ENCODE data around the gene MRPL28.
A peak's percentile ranks its signal among the peaks of the same experiment; 100 is the strongest.
"Not testable (repeated sequence)": the region's sequence is repeated elsewhere in the genome, so short reads cannot be mapped to it uniquely, and the experiment has no call there.

MRPL28 gene

DNA sequence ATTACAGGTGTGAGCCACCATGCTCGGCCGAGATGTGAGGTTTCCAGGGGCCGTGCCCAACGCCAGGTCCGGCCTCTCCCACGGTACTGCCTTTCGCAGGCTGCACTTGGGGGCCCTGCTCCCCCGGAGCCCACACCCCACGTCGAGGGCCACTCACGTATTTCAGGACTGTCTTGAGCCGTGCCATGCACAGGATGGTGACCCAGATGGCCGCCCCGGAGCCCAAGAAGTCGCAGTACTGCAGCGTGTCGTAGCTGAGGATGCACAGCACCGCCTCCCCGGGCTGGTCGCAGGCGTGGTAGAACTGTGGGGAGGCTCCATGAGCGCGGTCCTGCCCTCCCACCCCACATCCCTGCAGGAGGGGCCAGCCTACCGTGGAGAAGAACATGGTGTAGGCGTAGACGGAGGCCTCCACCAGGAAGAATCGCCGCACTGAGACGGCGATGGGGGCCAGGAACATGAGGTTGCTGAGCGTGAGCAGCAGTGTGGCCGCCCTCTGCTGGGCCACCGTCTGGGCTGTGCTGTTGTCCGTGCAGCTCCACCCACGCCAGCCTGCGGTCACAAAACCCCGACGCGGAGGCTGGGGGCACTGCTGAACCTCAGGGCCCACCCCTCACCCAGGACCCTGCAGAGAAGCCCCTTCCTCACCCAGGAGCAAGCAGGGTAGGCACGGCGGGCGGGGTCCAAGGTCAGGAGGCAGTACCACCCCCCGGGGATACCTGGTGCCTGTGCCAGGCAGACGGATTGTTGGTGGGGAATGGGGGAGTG, 3.7 kb upstream of the MRPL28 start:
- no peak for DNase-seq (ENCODE audit: low read depth in 2 of 2)

DNA sequence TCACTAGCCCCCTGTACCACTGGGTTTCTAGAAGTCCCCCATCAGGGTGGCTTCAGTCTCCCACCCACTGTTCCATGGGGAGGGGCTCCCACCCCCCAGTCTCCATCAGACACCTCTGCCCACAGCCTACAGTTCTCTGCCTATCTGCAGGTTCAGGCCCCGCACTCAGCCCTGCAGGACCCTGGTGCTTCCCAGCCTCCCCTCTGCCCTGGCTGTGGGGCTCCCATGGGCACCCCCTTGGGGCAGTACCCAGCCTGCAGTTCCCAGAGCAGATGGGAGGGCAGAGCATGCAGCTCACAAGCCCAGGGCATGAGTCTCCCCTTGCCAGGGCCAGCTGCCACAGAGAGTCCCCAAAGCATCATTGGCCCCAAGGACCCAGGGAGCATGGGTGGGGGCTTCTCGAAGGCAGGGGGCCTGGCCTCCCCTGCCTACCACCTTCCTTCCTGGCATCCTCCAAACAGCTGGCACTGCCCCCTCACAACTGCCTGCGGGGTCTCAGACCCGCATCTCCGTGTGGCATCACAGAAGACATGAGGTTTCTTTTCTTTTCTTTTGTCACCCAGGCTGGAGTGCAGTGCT, 2.8 kb upstream of the MRPL28 start:
- DNase-seq (ENCODE audit: low read depth in 2 of 2): no peak

DNA sequence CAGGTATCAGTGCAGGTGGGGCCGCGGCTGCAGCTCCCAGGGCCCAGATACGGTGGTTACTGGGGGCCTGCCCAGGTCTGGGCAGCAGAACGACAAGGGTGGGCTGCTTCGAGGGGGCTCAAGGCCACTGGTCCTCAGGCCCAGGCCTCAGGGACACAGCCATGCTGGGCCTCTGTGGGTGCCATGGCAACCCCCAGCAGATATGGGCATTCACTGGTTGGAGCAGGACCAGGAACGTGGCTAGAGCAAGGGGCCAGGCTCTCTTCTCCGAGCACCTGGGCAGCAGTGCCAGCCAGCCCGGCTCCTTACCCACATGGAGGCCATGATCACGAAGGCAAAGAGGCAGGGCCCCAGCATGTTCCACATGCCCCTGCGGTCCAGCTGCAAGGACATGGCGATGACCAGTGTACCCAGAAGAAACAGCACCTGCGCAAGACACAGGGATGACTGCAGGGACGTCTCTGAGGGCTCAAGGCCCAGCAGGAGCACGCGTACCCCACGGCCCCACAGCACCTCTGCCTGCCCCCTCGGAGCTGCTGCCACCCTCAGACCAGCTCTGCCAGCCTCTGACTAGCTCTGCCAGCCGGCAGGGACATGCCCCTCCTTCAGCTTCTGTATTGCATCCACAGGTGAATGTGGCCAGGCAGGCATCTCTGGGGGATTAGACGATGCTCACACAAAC, 2.1 kb upstream of the MRPL28 start:
- DNase-seq (ENCODE audit: low read depth in 2 of 2): no peak

DNA sequence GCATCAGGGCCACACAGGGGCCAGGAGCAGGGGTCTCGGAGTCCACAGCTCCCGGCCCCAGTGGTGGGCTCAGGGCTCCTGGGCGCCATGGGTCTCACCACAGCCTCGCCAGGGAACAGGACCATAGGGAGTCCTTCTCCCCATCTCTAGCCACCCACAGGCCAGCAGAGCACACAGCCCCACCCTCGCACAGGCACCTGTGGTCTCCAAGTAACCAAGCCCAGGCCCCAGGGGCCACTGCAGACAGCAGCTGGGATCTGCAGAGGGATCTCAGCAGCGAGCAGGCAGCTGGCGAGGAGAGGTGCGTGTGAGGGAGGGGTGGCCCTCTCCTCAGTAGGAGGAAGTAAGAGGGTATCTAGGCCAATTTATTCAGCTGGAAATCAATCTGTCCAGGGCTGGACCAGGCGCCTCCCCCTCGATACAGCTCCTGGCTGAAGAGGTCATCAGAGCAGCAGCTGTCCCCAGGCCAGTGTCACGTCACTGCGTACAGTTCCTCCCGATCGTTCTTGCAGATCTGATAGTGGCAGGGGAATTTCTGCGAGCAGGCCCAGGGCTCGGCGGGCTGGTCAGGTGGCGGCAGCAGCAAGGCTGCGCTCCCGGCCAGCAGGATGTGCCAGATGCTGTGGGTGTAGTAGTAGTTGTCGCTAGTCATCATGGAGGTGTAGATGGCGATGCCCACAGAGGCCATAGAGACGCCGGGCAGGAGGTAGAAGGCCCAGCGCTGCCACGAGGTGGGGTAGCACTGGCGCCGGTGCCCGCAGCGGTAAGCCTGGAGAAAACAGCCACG, 1.4 kb upstream of the MRPL28 start:
- DNase-seq (ENCODE audit: low read depth in 2 of 2): no peak

DNA sequence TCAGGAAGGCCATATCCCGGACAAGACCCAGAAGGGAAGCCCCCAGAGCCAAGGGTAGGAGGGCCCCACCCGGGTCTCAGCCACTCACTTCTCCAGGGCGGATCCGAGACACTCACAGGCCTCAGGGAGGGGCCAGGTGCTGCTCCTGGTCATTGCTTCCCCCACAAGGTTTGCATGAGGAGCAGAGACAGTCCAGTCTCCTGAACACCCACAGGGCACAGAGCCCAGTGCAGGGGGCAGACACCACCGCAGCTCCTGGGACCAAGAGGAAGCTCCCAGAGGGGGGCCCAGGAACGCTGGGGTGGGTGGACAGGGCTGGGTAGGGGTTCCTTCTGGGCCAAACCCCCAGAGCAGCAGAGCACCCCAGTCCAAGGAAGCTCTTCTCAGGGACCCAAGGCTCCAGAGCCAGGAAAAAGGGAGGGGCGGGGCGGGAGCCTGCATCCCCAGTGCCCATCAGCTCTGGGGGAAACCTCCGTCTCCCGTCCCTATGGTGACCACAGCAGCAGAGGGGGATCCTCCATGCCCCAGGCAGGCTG, 709 bp upstream of the MRPL28 start:
- no peak for DNase-seq (ENCODE audit: low read depth in 2 of 2)

DNA sequence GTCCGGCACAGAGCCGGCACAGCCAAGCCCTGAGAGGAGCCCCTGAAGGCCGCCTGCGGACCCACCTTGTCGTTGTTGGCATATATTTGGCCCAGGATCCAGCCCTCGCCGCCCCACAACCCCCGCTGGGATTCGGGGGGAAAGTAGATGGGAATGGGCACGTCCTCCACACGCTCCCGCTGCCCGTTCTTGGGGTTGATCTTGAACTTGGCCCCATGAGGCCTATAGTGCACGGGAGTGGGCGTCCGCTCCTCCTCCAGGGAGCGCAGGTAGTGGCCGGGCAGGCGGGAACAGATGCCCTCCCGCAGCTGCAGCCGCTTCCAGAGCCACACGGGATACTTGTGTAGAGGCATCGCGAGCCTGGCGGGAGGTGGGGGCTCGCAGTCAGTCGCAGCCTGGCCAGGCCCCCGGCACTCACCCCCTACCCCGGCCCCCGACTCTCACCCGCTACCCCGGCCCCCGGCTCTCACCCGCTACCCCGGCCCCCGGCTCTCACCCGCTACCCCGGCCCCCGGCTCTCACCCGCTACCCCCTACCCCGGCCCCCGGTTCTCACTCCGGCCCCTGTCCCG, 387 bp downstream of the MRPL28 start:
- DNase-seq (ENCODE audit: low read depth in 2 of 2): no peak

DNA sequence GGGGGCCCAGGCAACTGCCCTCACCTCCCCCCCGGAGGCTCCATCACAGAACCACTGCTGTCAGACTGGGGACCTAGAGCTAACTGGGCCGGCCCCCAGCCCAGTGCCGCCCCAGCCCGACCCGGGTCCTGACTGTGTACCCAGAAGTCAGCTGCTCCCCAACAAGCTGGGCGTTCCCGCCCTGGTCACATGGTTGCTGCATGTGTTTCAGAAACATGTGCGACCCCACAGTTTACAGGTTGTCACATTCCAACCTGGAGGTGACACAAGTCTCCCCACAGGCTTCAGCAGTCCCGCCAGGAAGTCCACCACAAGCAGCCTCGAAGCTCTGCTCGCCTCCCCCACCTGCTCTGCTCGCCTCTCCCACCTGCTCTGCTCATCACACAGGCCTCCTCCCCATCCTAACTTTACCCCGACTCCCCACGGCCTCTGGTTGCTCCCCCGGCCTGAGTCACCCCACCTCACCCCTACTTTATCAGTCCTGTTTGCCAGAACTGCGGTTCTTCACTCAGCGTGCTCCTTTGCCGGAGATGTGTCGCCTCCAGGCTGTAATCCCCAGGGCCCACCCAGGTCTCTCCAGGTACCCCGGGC, 968 bp downstream of the MRPL28 start:
- no peak for DNase-seq (ENCODE audit: low read depth in 2 of 2)

GRCh38 chr16:368388-369158, 1.8 kb downstream of the MRPL28 start:
- DNase-seq (ENCODE audit: low read depth in 2 of 2): no peak

DNA sequence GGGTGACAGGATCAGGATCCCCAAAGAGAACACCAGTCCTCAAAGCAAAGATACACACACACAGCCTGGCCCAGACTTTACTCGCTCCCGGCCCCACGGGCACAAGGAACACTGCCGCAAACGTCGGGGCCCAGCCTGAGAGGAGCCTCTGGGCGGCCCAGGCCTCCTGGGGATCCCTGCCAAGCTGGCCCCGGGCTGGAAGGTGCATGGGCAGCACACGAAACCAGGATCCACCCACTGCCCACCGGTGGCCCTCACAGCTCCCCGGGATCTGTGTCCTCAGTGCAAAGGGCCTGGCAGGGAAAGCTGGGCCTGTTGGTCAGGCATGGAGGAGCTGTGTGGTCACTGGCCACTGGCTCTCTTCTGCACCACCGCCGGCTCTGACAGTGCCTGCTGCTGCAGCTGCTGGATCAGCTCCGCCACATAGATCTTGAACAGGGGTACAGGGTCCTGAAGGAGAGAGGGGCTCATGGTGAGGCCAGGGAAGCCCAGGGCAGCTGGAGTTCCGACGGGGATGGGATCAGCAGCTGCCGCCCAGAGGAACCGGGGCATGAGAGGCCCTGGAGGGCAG, 2.9 kb downstream of the MRPL28 start:
- no peak for DNase-seq (ENCODE audit: low read depth in 2 of 2)

DNA sequence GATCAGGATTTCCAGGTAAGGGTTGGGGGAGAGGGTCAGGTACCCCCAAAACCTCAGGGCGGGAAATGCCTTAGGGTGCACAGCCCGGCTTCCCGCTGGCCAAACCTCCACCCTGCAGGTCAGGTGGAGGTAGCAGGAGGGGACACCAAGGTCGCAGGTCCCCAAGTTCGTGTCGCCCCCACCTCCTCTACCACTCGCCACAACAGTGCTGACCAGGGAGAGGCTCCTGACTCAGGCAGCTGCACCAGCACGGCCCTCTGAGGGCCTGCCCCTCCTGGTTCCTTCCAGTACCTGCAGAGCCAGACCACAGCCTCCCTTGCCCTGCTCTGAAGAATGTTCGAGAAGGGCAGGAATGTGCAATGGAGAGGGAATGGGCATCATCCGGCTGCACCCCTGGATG, 3.9 kb downstream of the MRPL28 start:
- DNase-seq (ENCODE audit: low read depth in 2 of 2): no peak

DNA sequence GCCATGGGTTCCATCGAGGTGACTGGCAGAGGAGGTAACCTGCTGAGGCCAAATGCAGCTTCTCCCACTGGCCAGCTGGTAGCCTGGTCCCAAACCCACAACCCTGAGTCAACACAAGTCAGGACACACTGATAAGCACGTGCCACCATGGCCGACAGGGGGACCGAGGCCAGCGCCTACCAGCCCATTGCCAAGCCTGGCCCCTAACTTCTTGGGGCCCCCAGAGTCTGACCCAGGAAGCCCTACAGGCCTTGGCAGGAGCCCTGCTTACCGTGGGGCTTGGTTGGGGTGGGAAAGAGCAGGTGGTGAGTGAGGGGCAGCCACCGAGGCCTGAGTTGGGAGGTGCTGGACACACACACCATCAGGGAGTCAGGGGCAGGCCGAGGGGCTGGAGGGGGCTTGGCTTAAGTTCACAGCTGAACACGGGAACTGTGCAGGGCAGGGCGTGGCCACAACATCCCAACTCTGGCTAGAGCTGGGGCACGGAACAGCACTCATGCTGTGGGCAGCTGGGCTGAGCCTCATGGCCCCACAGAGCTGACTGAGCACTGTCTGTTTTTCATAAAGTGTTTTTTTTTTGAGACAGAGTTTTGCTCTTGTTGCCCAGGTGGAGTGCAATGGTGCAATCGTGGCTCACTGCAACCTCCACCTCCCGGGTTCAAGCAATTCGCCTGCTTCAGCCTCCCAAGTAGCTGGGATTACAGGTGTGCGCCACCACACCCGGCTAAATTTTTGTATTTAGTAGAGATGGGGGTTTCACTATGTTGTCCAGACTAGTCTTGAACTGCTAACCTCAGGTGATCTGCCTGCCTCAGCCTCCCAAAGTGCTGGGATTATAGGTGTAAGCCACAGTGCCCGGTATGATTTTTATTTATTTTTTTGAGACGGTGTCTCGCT, 5.5 kb downstream of the MRPL28 start:
- no peak for DNase-seq (ENCODE audit: low read depth in 2 of 2)

DNA sequence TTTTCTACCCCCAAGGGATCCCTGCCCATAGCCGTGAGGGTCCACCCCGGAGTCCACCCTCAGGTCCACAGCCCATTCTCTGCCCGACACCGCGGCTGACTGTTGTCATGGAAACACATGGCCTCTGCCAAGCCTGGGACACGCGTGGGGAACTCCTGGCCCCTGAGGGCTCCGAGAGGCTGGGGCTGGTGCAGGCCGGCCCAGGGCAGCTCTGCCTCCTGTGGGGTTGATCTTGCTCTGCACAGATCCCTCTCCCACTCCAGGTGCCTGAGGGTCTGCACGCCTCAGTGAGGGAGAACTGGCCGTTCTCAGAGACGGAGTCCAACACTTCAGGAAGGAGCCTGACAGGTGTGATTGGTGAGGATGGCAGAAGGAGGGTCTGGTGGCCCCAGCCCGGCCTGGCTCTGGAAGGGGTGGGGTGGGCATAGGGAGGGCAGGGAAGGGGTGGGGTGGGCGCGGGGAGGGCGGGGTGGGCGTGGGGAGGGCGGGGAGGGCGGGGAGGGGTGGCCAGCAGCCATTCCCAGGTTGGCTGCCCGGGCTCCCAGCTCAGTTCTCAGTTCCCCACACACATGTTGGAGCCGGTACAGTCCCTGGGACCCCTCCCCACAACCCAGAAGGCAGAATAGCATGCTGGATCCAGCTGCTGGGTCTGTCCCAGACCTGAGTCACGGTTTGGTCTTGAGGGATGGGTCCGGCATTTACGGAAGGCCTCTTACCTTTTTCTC, 6.4 kb downstream of the MRPL28 start:
- no peak for DNase-seq (ENCODE audit: low read depth in 2 of 2)

GRCh38 chr16:363110-363765, 7.1 kb downstream of the MRPL28 start:
- no peak for DNase-seq (ENCODE audit: low read depth in 2 of 2)

DNA sequence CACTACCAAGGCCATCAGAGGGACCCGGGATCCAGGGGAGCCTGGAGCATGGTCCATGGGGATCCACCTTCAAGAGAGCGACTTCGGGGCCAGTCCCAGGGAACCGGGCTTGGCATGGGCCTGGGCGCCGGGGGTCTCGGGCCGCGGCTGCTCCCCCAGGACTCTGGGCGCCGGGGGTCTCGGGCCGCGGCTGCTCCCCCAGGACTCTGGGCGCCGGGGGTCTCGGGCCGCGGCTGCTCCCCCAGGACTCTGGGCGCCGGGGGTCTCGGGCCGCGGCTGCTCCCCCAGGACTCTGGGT, 7.7 kb downstream of the MRPL28 start:
- not testable (repeated sequence) for DNase-seq (ENCODE audit: low read depth in 2 of 2)

DNA sequence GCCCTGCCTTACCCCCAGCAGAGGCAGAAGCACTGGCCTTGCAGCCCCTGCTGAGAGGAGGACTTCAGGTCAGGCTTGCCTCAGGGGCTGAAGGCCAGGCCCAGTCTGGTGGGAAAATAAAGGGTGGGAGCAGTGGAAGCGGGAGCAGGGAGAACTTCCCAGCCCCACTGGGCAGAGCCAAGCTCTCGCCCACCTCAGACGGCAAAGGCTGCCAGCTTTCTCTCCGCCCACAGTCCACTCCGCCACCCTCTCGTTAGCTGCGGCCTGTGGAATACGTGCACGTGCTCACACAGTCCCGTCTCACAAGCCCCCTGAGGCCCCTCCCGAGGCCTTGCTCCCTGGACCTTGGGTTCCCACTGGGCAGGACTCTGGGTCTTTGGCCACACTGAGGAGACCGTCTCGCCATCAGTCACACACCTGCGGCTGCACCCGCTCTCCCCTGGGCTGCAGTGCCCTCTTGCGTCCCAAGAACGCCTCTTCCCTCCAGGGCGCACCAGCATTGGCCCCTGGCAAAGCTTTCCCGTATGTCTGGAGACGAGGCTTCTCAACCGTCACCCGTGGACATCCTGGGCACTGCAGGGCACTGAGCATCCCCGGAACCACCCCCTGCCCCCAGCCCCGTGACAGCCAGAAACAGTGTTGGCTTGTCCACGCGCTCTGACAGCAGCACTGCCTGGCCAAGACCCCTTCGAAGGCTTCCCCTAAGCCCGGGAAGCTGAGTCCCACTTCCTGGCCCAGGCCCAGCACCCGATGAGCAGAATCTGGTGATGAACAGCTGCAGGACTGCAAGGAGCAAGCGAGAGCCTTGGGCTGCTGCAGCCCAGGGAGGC, 8.3 kb downstream of the MRPL28 start:
- peak; percentile 45 to 54 for DNase-seq (ENCODE audit: low read depth in 2 of 2)

GRCh38 chr16:361341-361871, 8.9 kb downstream of the MRPL28 start:
- no peak for DNase-seq (ENCODE audit: low read depth in 2 of 2)
